HUES48 (cell line): ENCODE measurements around the gene NFS1.

ENCODE experiments used
- H3K27ac ChIP-seq: one replicate; pipeline ENCODE4 v1.7.0; 2013; ENCODE audit warnings: low read depth, low read length, inconsistent platforms
- H3K27me3 ChIP-seq: 2 replicates; pipeline ENCODE4 v1.6.1; 2013; ENCODE audit warnings: mild to moderate bottlenecking, low read length; ENCODE audit not compliant: control insufficient read depth, insufficient read depth
- H3K36me3 ChIP-seq: 2 replicates; pipeline ENCODE4 v1.6.1; 2013; ENCODE audit warnings: low read length; ENCODE audit not compliant: control insufficient read depth, insufficient read depth
- H3K4me1 ChIP-seq: 2 replicates; pipeline ENCODE4 v1.6.1; 2013; ENCODE audit warnings: mild to moderate bottlenecking, low read length; ENCODE audit not compliant: control insufficient read depth, insufficient read depth
- H3K4me3 ChIP-seq: 2 replicates; pipeline ENCODE4 v1.5.1; 2013; ENCODE audit warnings: mild to moderate bottlenecking, low read depth, low read length
- H3K9ac ChIP-seq: 2 replicates; pipeline ENCODE4 v1.6.1; 2013; ENCODE audit warnings: mild to moderate bottlenecking, low read depth, low read length, moderate library complexity
- H3K9me3 ChIP-seq: 2 replicates; pipeline ENCODE4 v1.6.1; 2013; ENCODE audit warnings: low read length; ENCODE audit not compliant: control insufficient read depth, insufficient read depth

The NFS1 gene

DNA sequence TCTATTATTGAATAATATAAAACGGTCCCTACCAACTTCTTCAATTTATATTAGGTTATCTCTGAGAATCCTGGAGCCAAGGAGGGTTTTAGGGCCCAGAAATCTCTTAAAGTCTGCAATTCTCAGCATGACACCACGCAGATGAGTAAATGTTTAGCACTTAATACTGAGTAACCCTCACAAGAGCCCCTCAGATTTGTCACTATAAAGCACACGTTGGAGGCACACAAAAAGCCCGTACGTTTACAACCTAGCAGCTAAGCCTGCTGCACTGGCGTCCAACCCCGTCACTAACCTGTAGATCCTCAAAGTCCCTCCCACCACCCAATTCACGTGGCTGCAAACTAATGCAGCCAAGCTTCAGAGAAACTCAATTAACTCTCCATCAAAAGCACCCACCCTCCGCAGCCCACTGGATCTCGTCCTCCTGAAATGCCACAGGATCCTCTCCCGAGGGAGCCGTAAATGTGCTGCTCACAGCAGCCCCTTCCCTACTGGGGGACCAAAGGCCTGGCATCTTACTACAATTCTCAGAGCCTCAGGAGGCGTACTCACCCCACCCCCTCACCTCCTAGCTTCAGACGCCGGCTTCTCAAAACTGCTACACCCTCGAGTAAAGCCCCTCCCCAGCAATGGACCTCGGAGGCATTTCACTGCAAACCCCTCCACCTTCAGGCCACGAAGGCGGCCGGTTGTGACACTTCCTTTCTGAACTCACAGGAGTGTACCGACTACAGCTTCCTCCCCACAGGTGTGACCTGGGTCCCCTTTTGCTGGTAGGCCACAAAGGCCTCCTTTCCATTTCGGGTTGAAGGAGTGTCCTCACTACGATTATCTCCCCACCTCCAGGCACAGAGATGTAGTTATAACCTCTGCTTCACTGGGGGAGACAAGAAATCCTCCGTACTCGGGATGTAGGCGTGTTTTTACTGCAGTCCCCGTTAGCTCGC, 35.4 kb downstream of the NFS1 start:
- H3K4me3 ChIP-seq = peak overlapping the region; percentile 81
- H3K9me3 ChIP-seq = no peaks in the 10 kb centered on the region
- peak overlapping the region; percentile 95 for H3K27ac ChIP-seq
- H3K27me3 ChIP-seq = no peaks in the 10 kb centered on the region
- H3K9ac ChIP-seq = peak overlapping the region; percentile 96
- peaks cover 31% of the 10 kb centered on the region for H3K4me1 ChIP-seq
- H3K36me3 ChIP-seq = peaks cover 7% of the 10 kb centered on the region

DNA sequence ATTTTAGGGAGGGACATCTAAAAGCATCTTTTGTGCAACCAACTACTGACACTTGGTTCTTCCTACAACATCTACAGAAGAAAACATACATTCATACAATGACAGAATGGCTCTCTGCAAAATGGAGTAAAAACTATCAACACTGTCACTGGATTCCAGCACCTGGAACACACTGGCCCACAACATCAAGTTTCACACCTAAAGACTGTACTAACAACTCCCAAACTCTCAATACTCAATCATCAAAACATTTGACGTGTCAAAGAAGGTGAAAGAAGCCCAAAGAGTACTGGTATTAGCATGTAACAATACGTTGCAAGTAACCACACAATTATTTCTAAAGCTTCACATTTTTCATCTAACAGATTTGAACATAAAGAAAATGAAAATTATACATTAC, 36.6 kb downstream of the NFS1 start:
- no peaks in the 10 kb centered on the region for H3K36me3 ChIP-seq
- no peak overlapping the region for H3K9ac ChIP-seq
- H3K9me3 ChIP-seq = no peaks in the 10 kb centered on the region
- peaks cover 31% of the 10 kb centered on the region for H3K4me1 ChIP-seq
- H3K27ac ChIP-seq = no peak overlapping the region
- no peaks in the 10 kb centered on the region for H3K27me3 ChIP-seq
- H3K4me3 ChIP-seq = peak overlapping the region; percentile 81

DNA sequence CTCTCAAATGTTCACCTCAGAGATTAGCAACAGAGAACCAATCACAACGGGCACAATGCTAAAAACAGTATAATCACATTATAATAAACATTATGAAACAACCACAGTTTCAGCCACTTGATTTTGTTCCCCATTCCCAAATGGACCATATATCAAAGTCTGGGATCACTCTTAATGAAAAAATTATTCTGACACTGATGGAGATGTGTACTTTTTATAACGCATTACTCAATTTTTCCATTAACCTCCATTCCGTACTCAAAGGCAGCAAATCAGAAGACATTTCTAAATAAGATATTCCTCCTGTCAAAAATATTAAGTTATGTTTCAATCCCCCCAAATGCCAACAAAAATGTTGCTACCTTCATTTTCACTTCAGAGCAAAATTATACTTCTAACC, 37.2 kb downstream of the NFS1 start:
- H3K4me3 ChIP-seq = peak overlapping the region; percentile 81
- no peaks in the 10 kb centered on the region for H3K9me3 ChIP-seq
- peaks cover 31% of the 10 kb centered on the region for H3K4me1 ChIP-seq
- H3K9ac ChIP-seq = no peak overlapping the region
- H3K36me3 ChIP-seq = no peaks in the 10 kb centered on the region; the same call in 1 of the 2 replicates
- no peak overlapping the region for H3K27ac ChIP-seq
- H3K27me3 ChIP-seq = no peaks in the 10 kb centered on the region

DNA sequence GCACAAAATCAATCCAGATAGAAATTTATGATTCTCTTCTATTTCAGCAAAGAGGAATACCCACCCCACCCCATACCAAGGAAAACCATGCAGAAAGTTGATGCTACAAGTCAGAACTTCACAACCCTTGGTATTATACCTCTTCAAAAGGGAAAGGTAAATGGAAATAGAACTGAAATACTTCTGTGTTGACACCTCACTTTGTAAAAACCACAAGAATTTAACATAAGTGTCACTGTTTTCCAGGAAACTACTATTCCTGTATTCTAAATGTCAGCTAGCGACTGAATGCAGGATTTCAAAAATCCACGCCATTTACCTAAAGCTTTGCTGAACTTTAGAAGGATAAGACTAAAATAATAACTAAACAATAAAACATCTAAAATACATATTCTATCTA, 38.1 kb downstream of the NFS1 start:
- Histone ChIP-seq H3K9me3 (no peaks in the 10 kb centered on the region), H3K4me1 (peaks cover 31% of the 10 kb centered on the region), H3K27me3 (no peaks in the 10 kb centered on the region), H3K27ac (no peak overlapping the region), H3K4me3 (peak overlapping the region; percentile 81), H3K9ac (no peak overlapping the region), H3K36me3 (no peaks in the 10 kb centered on the region; the same call in 1 of the 2 replicates)

DNA sequence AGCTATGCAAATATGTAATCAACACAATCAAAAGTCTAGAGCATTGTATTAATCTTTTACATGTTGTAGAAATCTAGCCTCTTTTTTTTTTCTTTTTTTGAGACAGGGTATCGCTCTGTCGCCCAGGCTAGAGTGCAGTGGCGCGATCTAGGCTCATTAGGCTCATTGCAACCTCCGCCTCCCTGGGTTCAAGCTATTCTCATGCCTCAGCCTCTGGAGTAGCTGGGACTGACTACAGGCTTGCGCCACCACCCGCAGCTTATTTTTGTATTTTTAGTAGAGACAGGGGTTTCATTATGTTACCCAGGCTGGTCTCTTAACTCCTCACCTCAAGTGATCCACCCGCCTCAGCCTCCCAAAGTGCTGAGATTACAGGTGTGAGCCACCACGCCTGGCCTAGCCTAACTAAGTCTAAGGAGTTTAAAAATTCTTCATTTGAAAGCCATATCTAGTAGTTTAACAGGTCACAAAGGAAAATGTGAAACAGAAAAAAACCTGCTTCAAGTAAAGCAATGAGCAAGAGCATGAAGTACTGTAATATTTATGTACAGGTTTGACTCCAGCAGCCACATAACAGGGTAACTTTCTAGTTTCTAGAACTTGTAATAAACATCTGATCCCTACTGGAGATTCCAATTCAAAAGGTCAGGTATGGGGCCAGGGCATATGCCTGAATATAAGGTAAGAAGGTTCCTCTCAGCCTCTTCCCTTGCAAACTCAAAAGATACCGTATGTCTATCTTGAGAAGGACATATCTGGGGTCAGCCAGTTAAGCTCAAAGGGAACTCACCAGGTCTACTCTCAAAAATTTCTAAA, 38.8 kb downstream of the NFS1 start:
- no peaks in the 10 kb centered on the region for H3K9me3 ChIP-seq
- peaks cover 31% of the 10 kb centered on the region for H3K4me1 ChIP-seq
- no peak overlapping the region for H3K9ac ChIP-seq
- 0 out of 2 replicates have a peak overlapping the region, but pooled peaks have one; percentile 7 for H3K4me3 ChIP-seq
- no peak overlapping the region for H3K27ac ChIP-seq
- peaks cover 5% of the 10 kb centered on the region for H3K36me3 ChIP-seq
- H3K27me3 ChIP-seq = no peaks in the 10 kb centered on the region

DNA sequence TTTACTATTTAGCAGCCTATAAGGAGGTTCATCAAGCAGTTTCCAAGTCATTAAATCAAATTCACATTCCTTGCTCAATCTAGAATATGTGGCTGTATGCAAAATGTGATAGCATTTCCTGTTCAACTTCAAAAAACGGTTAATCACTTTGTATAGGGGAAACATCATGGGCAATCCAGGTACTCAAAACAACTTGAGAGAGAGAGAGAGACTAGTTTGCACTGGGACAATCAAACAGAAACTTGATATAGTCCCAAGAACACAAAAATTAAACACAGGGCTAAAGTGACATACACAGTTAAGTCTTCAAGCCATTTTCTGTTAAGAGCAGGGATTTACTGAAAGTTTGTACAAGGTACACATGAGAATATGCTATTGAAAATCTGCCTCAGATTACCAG, 41.9 kb downstream of the NFS1 start:
- Histone ChIP-seq H3K27me3 (no peaks in the 10 kb centered on the region), H3K9me3 (no peaks in the 10 kb centered on the region), H3K27ac (no peak overlapping the region), H3K4me3 (no peak overlapping the region), H3K9ac (no peak overlapping the region), H3K36me3 (peaks cover 33% of the 10 kb centered on the region), H3K4me1 (peaks cover 24% of the 10 kb centered on the region)

DNA sequence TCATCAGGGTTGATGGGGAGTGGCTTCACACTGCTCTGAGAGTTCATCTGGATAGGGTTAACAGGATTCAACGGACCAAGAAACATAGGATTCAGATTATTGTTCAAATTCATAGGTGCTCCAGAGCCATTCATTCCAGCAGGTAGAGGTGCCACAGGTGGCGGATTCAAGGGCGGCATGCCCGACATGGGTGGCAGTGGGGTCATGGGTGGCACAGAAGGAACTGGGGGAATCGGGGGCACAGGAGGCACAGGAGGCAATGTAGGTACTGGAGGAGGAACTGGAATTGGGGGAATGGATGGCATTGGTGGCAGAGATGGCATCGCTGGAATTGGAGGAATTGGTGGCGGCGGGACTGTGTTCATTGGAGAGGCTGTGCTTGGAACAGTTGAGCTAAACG, 44.7 kb downstream of the NFS1 start:
- Histone ChIP-seq H3K27ac (no peak overlapping the region), H3K4me3 (no peak overlapping the region), H3K4me1 (no peaks in the 10 kb centered on the region; the same call in 1 of the 2 replicates), H3K27me3 (no peaks in the 10 kb centered on the region), H3K9ac (no peak overlapping the region), H3K9me3 (no peaks in the 10 kb centered on the region), H3K36me3 (peaks cover 52% of the 10 kb centered on the region)

DNA sequence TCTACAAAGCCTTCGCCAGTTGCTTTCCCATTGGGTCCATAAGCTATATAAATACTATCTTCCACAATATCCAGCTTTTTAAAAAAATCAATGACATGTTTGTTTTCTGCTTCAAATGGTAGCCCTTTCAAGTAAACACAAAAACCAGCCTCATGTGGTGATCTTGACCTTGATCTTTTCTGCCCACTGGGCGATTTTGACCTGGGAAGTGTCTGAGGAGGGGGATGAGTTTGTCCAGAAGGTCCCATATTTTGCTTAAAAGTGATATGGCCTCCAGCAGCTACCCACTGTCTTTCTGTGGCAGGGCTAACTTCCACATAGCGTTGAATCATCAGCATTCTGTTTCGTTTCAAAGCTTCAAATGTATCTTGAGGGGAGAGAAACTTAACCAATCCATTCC, 45.3 kb downstream of the NFS1 start:
- Histone ChIP-seq H3K4me1 (no peaks in the 10 kb centered on the region), H3K9ac (no peak overlapping the region), H3K36me3 (peaks cover 55% of the 10 kb centered on the region), H3K9me3 (no peaks in the 10 kb centered on the region), H3K27ac (no peak overlapping the region), H3K27me3 (no peaks in the 10 kb centered on the region), H3K4me3 (no peak overlapping the region)

DNA sequence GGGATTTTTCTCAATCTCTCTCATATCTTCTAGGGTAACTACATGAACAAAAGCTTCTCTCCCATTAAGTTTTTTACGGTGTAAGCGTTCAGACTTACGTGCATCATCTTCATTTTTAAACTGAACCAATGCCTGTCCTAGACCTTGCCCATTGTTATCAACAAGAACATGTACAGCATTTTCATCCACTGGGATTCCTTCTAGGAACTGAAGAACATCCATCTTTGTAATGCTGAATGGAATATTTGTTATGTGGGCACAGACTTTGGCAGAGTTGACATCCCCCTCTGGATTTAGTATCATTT, 45.8 kb downstream of the NFS1 start:
- no peak overlapping the region for H3K9ac ChIP-seq
- H3K27ac ChIP-seq = no peak overlapping the region
- H3K4me3 ChIP-seq = no peak overlapping the region
- no peaks in the 10 kb centered on the region for H3K4me1 ChIP-seq
- no peaks in the 10 kb centered on the region for H3K27me3 ChIP-seq
- peaks cover 55% of the 10 kb centered on the region for H3K36me3 ChIP-seq
- no peaks in the 10 kb centered on the region for H3K9me3 ChIP-seq

DNA sequence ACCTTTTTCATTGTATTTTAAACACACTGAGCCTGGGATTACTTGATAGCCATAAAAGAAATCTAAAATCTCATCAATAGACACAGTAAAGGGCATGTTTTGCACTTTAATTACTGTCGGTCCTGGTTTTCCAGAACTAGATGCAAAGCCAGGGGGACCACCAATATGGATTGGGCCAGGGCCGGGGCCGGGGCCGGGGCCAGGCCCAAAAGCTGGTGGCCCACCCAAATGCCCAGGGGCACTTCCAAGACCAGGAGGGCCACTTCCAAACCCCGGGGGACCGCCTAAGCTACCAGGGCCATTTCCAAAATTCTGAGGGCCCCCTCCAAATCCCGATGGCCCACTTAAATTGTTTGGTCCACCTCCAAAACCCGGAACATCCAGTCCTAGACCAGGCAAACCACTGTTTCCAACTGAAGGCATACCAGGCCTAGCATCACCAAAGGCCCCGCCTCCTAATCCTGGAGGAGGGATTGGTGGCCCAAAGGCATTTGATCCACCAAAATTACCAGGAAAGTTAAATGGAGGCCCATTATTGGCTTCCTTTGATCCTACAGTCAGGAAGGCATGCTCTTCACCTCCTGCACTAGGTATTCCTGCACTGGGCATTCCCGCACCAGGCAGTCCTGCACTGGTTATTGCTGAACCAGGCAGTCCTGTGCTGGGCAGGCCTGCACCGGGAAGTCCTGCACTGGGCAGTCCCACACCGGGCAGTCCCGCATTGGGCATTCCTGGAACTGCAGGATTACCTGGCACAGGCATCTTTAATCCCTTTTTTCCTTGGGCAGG, 46.3 kb downstream of the NFS1 start:
- no peaks in the 10 kb centered on the region for H3K4me1 ChIP-seq
- H3K4me3 ChIP-seq = no peak overlapping the region
- no peak overlapping the region for H3K27ac ChIP-seq
- no peak overlapping the region for H3K9ac ChIP-seq
- peaks cover 59% of the 10 kb centered on the region for H3K36me3 ChIP-seq
- H3K27me3 ChIP-seq = no peaks in the 10 kb centered on the region
- no peaks in the 10 kb centered on the region for H3K9me3 ChIP-seq
